ENCODE results near the gene SRC.

Gene SRC

GRCh38 chr20:37378420-37378784 lies 32.5 kb downstream of the SRC start:
- H3K36me3 ChIP-seq, result peaks cover 55% of the 10 kb centered on the region
- no peak overlapping the region for H3K27ac ChIP-seq
- no peak overlapping the region for H3K4me3 ChIP-seq (ENCODE audit: low read depth, low read length)
- H3K9me3 ChIP-seq (ENCODE audit: severe bottlenecking), result no peaks in the 10 kb centered on the region
- no peak for TF ChIP-seq CTCF (IDR thresholded peaks at IDR 0.05; ENCODE audit: low read depth, low read length)
- H3K27me3 ChIP-seq (ENCODE audit: insufficient read depth, low read depth, severe bottlenecking), result no peaks in the 10 kb centered on the region
- DNase-seq, result peak; percentile 2

GRCh38 chr20:37378785-37379598 lies 33.1 kb downstream of the SRC start:
- H3K27me3 ChIP-seq (ENCODE audit: insufficient read depth, low read depth, severe bottlenecking), result no peaks in the 10 kb centered on the region
- H3K36me3 ChIP-seq, result peaks cover 55% of the 10 kb centered on the region
- no peak for DNase-seq
- H3K9me3 ChIP-seq (ENCODE audit: severe bottlenecking), result no peaks in the 10 kb centered on the region
- H3K4me3 ChIP-seq (ENCODE audit: low read depth, low read length), result no peak overlapping the region
- no peak for TF ChIP-seq CTCF (IDR thresholded peaks at IDR 0.05; ENCODE audit: low read depth, low read length)
- H3K27ac ChIP-seq, result no peak overlapping the region

GRCh38 chr20:37379967-37380828 lies 34.3 kb downstream of the SRC start:
- Histone ChIP-seq H3K36me3 (peaks cover 55% of the 10 kb centered on the region), H3K27ac (no peak overlapping the region), H3K4me3 (ENCODE audit: low read depth, low read length) (no peak overlapping the region), H3K9me3 (ENCODE audit: severe bottlenecking) (no peaks in the 10 kb centered on the region), H3K27me3 (ENCODE audit: insufficient read depth, low read depth, severe bottlenecking) (no peaks in the 10 kb centered on the region)
- no peak for DNase-seq
- no peak for TF ChIP-seq CTCF (IDR thresholded peaks at IDR 0.05; ENCODE audit: low read depth, low read length)

- Histone ChIP-seq H3K9me3 (ENCODE audit: severe bottlenecking) (no peaks in the 10 kb centered on the region), H3K36me3 (peaks cover 57% of the 10 kb centered on the region), H3K27ac (no peak overlapping the region), H3K27me3 (ENCODE audit: insufficient read depth, low read depth, severe bottlenecking) (no peaks in the 10 kb centered on the region), H3K4me3 (ENCODE audit: low read depth, low read length) (no peak overlapping the region)
- TF ChIP-seq CTCF (IDR thresholded peaks at IDR 0.05; ENCODE audit: low read depth, low read length), result no peak
- no peak for DNase-seq
Observed at GRCh38 chr20:37380864-37381579, 35.1 kb downstream of the SRC start.

GRCh38 chr20:37381621-37382471 lies 35.9 kb downstream of the SRC start:
- Histone ChIP-seq H3K36me3 (peaks cover 56% of the 10 kb centered on the region), H3K4me3 (ENCODE audit: low read depth, low read length) (no peak overlapping the region), H3K27ac (no peak overlapping the region), H3K27me3 (ENCODE audit: insufficient read depth, low read depth, severe bottlenecking) (no peaks in the 10 kb centered on the region), H3K9me3 (ENCODE audit: severe bottlenecking) (no peaks in the 10 kb centered on the region)
- no peak for DNase-seq
- no peak for TF ChIP-seq CTCF (IDR thresholded peaks at IDR 0.05; ENCODE audit: low read depth, low read length)

Measured in WERI-Rb-1 (cell line).